HEK293T (cell line): Measurements from ENCODE around the gene LOXL1.

Experiments used
- ARNT ChIP-seq: fragments of 450-650 bp; IDR thresholded peaks from 2 replicates; pipeline ENCODE4 v1.6.1; 2017; ENCODE audit warnings: mild to moderate bottlenecking
- BHLHE40 ChIP-seq: fragments of 450-650 bp; IDR thresholded peaks from 2 replicates; pipeline ENCODE4 v1.6.1; 2016; ENCODE audit warnings: mild to moderate bottlenecking, moderate library complexity, borderline replicate concordance
- CTBP1 ChIP-seq: fragments of 450-650 bp; IDR thresholded peaks from 2 replicates; pipeline ENCODE4 v1.6.1; 2016; ENCODE audit warnings: borderline replicate concordance
- ELF4 ChIP-seq: fragments of 450-650 bp; IDR thresholded peaks from 2 replicates; pipeline ENCODE4 v1.6.1; 2017; ENCODE audit warnings: antibody characterized with exemption
- FOXK2 ChIP-seq: fragments of 450-650 bp; IDR thresholded peaks from 2 replicates; pipeline ENCODE4 v1.6.1; 2016; ENCODE audit warnings: mild to moderate bottlenecking
- FOXM1 ChIP-seq: fragments of 450-650 bp; IDR thresholded peaks from 2 replicates; pipeline ENCODE4 v1.6.1; 2017; ENCODE audit warnings: mild to moderate bottlenecking, borderline replicate concordance
- HDGF ChIP-seq: fragments of 450-650 bp; IDR thresholded peaks from 2 replicates; pipeline ENCODE4 v1.6.1; 2017; ENCODE audit warnings: antibody characterized with exemption, borderline replicate concordance
- L3MBTL2 ChIP-seq: fragments of 450-650 bp; conservative IDR thresholded peaks from 2 replicates; pipeline ENCODE4 v1.6.1; 2016; ENCODE audit warnings: mild to moderate bottlenecking
- NFRKB ChIP-seq: fragments of 450-650 bp; IDR thresholded peaks from 2 replicates; pipeline ENCODE4 v1.6.1; 2016; ENCODE audit warnings: mild to moderate bottlenecking, moderate library complexity
- PKNOX1 ChIP-seq: fragments of 450-650 bp; IDR thresholded peaks from 2 replicates; pipeline ENCODE4 v1.6.1; 2016
- SP1 ChIP-seq: fragments of 450-650 bp; IDR thresholded peaks from 2 replicates; pipeline ENCODE4 v1.6.1; 2017
- SUZ12 ChIP-seq: fragments of 450-650 bp; IDR thresholded peaks from 2 replicates; pipeline ENCODE4 v1.6.1; 2016; ENCODE audit warnings: mild to moderate bottlenecking
- TARDBP ChIP-seq: fragments of 450-650 bp; IDR thresholded peaks from 2 replicates; pipeline ENCODE4 v1.6.1; 2016
- ZNF384 ChIP-seq: fragments of 450-650 bp; IDR thresholded peaks from 2 replicates; pipeline ENCODE4 v1.6.1; 2016

GRCh38 chr15:73902121-73903020 lies 23.9 kb upstream of the LOXL1 start:
- no peak for TF ChIP-seq NFRKB
- no peak for TF ChIP-seq FOXM1
- no peak for TF ChIP-seq ZNF384
- no peak for TF ChIP-seq ELF4
- TF ChIP-seq CTBP1, result no peak
- TF ChIP-seq BHLHE40, result no peak
- TF ChIP-seq SUZ12, result no peak
- TF ChIP-seq TARDBP, result no peak
- no peak for TF ChIP-seq FOXK2
- TF ChIP-seq ARNT, result no peak
- no peak for TF ChIP-seq PKNOX1
- no peak for TF ChIP-seq SP1
- TF ChIP-seq L3MBTL2, result no peak
- no peak for TF ChIP-seq HDGF
